Hepatocyte (in vitro differentiated cells): ENCODE measurements around the gene GLI3. TPM values are rescaled to one million over a fixed set of nuclear protein-coding genes. Genes with fewer than 3 reads are reported as not detected.
A peak's percentile ranks its signal among the peaks of the same experiment; 100 is the strongest.

ENCODE experiments used
- DNase-seq: peaks from one replicate; pipeline ENCODE4 v3.0.0-alpha.2; 2016; ENCODE audit warnings: low spot score
- H2AFZ ChIP-seq: fragments of 200-600 bp; sonication (generic); 2 replicates; pipeline ENCODE4 v1.6.0; 2016; ENCODE audit warnings: antibody characterized with exemption, mild to moderate bottlenecking
- H3K27ac ChIP-seq: fragments of 200-600 bp; sonication (generic); 2 replicates; pipeline ENCODE4 v1.5.1; 2016; ENCODE audit warnings: mild to moderate bottlenecking
- H3K27me3 ChIP-seq: fragments of 200-600 bp; sonication (generic); 2 replicates; pipeline ENCODE4 v1.6.1; 2016
- H3K36me3 ChIP-seq: fragments of 200-600 bp; sonication (generic); replicated peaks from 2 replicates; pipeline ENCODE4 v1.5.1; 2016; ENCODE audit warnings: low read depth; ENCODE audit not compliant: insufficient read depth
- H3K4me1 ChIP-seq: fragments of 200-600 bp; sonication (generic); 2 replicates; pipeline ENCODE4 v1.5.1; 2016; ENCODE audit warnings: mild to moderate bottlenecking, moderate library complexity; ENCODE audit not compliant: insufficient read depth
- H3K4me2 ChIP-seq: fragments of 200-600 bp; sonication (generic); 2 replicates; pipeline ENCODE4 v1.6.0; 2016
- H3K4me3 ChIP-seq: fragments of 200-600 bp; sonication (generic); 2 replicates; pipeline ENCODE4 v1.5.1; 2016; ENCODE audit warnings: mild to moderate bottlenecking
- H3K79me2 ChIP-seq: fragments of 200-600 bp; sonication (generic); 2 replicates; pipeline ENCODE4 v1.6.0; 2017; ENCODE audit warnings: mild to moderate bottlenecking
- H3K9me2 ChIP-seq: fragments of 200-600 bp; sonication (generic); replicated peaks from 2 replicates; pipeline ENCODE4 v1.6.0; 2017; ENCODE audit warnings: mild to moderate bottlenecking; ENCODE audit not compliant: insufficient read depth
- H3K9me3 ChIP-seq: fragments of 200-600 bp; sonication (generic); 2 replicates; pipeline ENCODE4 v1.5.1; 2016; ENCODE audit warnings: low read depth, mild to moderate bottlenecking
- H4K20me1 ChIP-seq: fragments of 200-600 bp; sonication (generic); 2 replicates; pipeline ENCODE4 v1.6.0; 2016; ENCODE audit warnings: mild to moderate bottlenecking; ENCODE audit not compliant: insufficient read depth, poor library complexity, severe bottlenecking
- EZH2 ChIP-seq: fragments of 200-600 bp; sonication (generic); IDR thresholded peaks from 2 replicates; pipeline ENCODE4 v1.6.1; 2016; ENCODE audit warnings: antibody characterized with exemption, mild to moderate bottlenecking, borderline replicate concordance
- EZH2phosphoT487 ChIP-seq: fragments of 200-600 bp; sonication (generic); IDR thresholded peaks from one replicate; pipeline ENCODE4 v1.6.1; 2018; ENCODE audit warnings: antibody characterized with exemption, mild to moderate bottlenecking, low read depth, moderate library complexity; ENCODE audit not compliant: unreplicated experiment, severe bottlenecking
- WGBS: methylation state at CpG from one replicate; pipeline ENCODE4 v1.1.6; 2016; ENCODE audit warnings: low lambda C conversion rate; ENCODE audit errors: missing lambda C conversion rate; 5-methylcytosine and 5-hydroxymethylcytosine counted together
- polyA plus RNA-seq: library from polyadenylated mRNA; unstranded; fragments of >200 nt; fragmentation: Nextera tagmentation; extraction: Ambion mirVana; gene quantifications from 2 replicates; pipeline ENCODE4 v1.2.1, GENCODE V29; 2016
- total RNA-seq: library from RNA; depleted of rRNA; stranded (reverse); fragments of >200 nt; gene quantifications from 2 replicates; pipeline ENCODE4 v1.2.3, GENCODE V29; 2014
- TF ChIP-seq, protein P1 (sequence below): fragments of 200-600 bp; sonication (generic); IDR thresholded peaks from 2 replicates; pipeline ENCODE4 v1.5.1; 2016; ENCODE audit warnings: antibody characterized with exemption, mild to moderate bottlenecking; ENCODE audit not compliant: poor library complexity

GLI3 gene
- total and polyA plus RNA-seq, 2 experiments from 2014 or later = 5.5 to 20.0 TPM

DNA sequence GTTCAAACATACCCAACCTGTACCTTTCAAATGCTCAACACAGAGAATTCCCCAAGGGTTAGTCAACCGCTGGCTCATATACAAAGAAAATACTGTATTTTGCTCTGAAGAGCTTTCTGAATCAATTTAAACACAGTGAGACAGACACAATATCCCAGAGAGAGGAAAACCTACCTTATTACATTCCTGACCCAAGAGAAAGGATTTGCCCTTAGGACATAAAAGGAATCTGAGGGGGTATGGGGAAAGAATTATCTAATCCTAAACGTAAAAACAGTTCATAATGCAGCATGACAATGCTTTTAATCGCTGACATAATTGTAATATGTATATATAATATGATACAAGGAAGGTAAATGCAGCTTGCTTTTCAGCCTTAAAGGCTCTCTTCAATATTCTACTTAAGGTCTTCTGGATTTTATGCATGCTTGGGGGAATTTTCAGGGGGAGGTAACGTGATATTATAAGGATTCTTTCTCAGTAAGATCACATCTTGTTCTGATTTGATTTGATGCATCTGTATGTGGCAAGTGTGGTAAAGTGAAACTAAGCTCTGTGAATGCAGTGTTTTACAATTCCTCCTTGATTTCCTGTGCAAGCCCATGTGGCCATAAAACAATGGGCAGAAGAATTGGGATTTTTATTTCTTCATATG, 240.5 kb downstream of the GLI3 start:
- H2AFZ ChIP-seq = no peak overlapping the region
- no peaks in the 10 kb centered on the region for H3K9me2 ChIP-seq
- H4K20me1 ChIP-seq = no peaks in the 10 kb centered on the region
- no peak overlapping the region for H3K4me3 ChIP-seq
- H3K27ac ChIP-seq = peak overlapping the region; percentile 10
- peak overlapping the region; percentile 31 for H3K4me2 ChIP-seq
- H3K9me3 ChIP-seq = no peaks in the 10 kb centered on the region
- 57% methylated on average over 4 of the region's 4 CpGs for WGBS
- no peak for DNase-seq
- TF ChIP-seq, protein P1, sequence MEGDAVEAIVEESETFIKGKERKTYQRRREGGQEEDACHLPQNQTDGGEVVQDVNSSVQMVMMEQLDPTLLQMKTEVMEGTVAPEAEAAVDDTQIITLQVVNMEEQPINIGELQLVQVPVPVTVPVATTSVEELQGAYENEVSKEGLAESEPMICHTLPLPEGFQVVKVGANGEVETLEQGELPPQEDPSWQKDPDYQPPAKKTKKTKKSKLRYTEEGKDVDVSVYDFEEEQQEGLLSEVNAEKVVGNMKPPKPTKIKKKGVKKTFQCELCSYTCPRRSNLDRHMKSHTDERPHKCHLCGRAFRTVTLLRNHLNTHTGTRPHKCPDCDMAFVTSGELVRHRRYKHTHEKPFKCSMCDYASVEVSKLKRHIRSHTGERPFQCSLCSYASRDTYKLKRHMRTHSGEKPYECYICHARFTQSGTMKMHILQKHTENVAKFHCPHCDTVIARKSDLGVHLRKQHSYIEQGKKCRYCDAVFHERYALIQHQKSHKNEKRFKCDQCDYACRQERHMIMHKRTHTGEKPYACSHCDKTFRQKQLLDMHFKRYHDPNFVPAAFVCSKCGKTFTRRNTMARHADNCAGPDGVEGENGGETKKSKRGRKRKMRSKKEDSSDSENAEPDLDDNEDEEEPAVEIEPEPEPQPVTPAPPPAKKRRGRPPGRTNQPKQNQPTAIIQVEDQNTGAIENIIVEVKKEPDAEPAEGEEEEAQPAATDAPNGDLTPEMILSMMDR = no peak
- TF ChIP-seq EZH2 (no peak), EZH2phosphoT487 (no peak)
- H3K79me2 ChIP-seq = no peaks in the 10 kb centered on the region
- H3K27me3 ChIP-seq = no peaks in the 10 kb centered on the region
- no peaks in the 10 kb centered on the region for H3K4me1 ChIP-seq
- no peaks in the 10 kb centered on the region for H3K36me3 ChIP-seq

DNA sequence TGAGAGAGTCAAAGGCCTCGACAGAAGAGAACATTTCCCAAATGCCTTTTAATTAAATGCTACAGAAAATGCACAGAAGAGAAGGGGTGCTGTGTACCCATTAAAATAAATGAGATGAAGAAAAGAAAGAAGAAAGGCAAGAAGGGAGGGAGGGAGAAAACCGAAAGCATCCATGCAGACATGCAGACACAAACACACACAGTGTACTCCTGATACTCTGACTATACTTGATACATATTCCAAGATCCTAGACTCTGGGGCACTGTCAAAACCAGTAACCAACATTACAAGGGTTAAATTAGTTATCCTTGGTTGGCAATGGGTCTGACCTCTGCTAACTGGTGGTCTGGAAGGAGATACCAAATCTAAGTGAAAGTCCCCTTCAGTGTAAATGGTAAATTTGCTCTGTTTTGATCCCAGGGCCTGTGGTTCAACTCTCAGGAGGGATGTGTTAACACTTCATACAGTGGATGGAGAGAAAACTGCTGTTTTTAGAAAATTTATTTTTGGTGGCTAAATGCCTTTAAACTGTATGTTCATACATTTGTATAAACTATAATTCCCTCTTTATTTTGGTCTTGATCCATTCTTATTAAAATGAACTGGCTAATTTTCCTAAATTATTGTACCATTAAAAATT, 241.3 kb downstream of the GLI3 start:
- WGBS = 98% methylated on average over 2 of the region's 2 CpGs
- Histone ChIP-seq H3K36me3 (no peaks in the 10 kb centered on the region), H3K4me2 (no peak overlapping the region), H3K9me2 (no peaks in the 10 kb centered on the region), H3K4me3 (no peak overlapping the region), H2AFZ (no peak overlapping the region), H3K27ac (peak overlapping the region; percentile 10), H4K20me1 (no peaks in the 10 kb centered on the region), H3K79me2 (no peaks in the 10 kb centered on the region), H3K9me3 (no peaks in the 10 kb centered on the region), H3K4me1 (no peaks in the 10 kb centered on the region), H3K27me3 (no peaks in the 10 kb centered on the region)
- TF ChIP-seq, protein P1 = no peak
- TF ChIP-seq EZH2 (no peak), EZH2phosphoT487 (no peak)
- DNase-seq = no peak

DNA sequence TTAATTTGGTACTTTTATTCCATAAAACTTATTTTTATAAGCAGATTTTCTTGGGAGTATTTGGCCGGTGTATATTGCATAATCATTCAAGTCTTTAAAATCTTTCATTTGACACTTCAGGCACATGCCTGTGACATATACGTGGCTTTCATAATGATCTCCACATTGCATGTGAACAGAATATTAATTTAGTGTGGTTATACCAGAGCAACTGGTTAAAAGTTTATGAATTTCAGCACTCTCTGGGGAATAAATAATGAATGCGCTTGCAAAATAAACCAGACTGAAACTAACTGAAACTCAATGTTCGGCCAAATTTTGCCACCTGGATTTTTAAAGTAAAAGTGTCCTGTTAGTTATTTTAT, 242.3 kb downstream of the GLI3 start:
- H4K20me1 ChIP-seq = no peaks in the 10 kb centered on the region
- H3K9me2 ChIP-seq = no peaks in the 10 kb centered on the region
- H3K79me2 ChIP-seq = no peaks in the 10 kb centered on the region
- H3K4me2 ChIP-seq = no peak overlapping the region
- no peaks in the 10 kb centered on the region for H3K4me1 ChIP-seq
- no peaks in the 10 kb centered on the region for H3K36me3 ChIP-seq
- H2AFZ ChIP-seq = no peak overlapping the region
- no peaks in the 10 kb centered on the region for H3K9me3 ChIP-seq
- WGBS = 94% methylated on average over 4 of the region's 4 CpGs
- TF ChIP-seq, protein P1 = no peak
- TF ChIP-seq EZH2 (no peak), EZH2phosphoT487 (no peak)
- no peak overlapping the region for H3K4me3 ChIP-seq
- DNase-seq = no peak
- no peaks in the 10 kb centered on the region for H3K27me3 ChIP-seq
- H3K27ac ChIP-seq = no peak overlapping the region
